Mucosa of stomach (tissue), 1 donor: Measurements from ENCODE around the gene NSRP1.

Source experiments
- H3K27me3 ChIP-seq: one replicate; pipeline ENCODE4 v1.7.0; 2013; ENCODE audit warnings: mild to moderate bottlenecking, low read length; ENCODE audit not compliant: control insufficient read depth, insufficient read depth
- H3K36me3 ChIP-seq: one replicate; pipeline ENCODE4 v1.7.0; 2013; ENCODE audit warnings: low read length; ENCODE audit not compliant: control insufficient read depth, insufficient read depth
- H3K4me1 ChIP-seq: one replicate; pipeline ENCODE4 v1.7.0; 2013; ENCODE audit warnings: mild to moderate bottlenecking, low read length; ENCODE audit not compliant: control insufficient read depth, insufficient read depth
- H3K4me3 ChIP-seq: one replicate; pipeline ENCODE4 v1.7.0; 2013; ENCODE audit warnings: low read length
- H3K9ac ChIP-seq: one replicate; pipeline ENCODE4 v1.7.0; 2013; ENCODE audit warnings: mild to moderate bottlenecking, low read length, moderate library complexity
- H3K9me3 ChIP-seq: one replicate; pipeline ENCODE4 v1.7.0; 2013; ENCODE audit warnings: mild to moderate bottlenecking, low read length, moderate library complexity; ENCODE audit not compliant: control insufficient read depth
- donor health status: Pancreatic carcinoma.

The NSRP1 gene

DNA sequence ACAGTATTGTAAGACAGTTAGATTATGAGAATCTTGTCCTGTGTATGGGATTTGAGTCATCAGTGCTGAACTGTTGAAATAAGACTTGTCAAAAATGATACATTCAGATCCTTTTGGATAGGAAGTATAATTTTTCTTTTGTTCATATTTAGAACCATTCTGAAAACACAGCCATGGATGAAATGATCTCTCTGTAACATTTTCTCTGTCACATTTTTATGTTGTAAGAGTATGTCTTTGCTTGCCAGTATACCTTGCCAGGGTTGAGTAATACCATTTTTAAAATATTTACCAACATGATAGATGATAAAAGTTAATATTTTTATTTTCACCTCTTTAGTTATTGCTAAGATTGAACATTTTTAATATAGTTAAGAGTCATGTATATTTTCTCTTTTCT is 45.0 kb downstream of the NSRP1 start:
- H3K9ac ChIP-seq, result no peak overlapping the region
- H3K9me3 ChIP-seq, result no peaks in the 10 kb centered on the region
- H3K27me3 ChIP-seq, result no peaks in the 10 kb centered on the region
- H3K36me3 ChIP-seq, result no peaks in the 10 kb centered on the region
- H3K4me1 ChIP-seq, result no peaks in the 10 kb centered on the region
- H3K4me3 ChIP-seq, result no peak overlapping the region

DNA sequence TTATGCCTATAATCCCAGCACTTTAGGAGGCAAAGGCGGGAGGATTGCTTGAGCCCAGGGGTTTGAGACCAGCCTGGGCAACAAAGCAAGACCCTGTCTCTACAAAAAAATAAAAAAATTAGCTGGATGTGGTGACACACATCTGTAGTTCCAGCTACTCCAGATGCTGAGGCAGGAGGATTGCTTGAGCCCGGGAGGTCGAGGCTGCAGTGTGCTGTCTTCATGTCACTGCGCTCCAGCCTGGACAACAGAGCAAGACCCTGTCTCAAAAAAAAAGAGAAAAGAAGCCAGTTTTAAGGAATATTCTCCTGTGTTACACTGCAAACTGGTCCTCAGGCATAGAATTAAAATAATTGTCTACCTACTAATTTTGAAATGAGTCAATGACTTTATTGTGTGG is 47.9 kb downstream of the NSRP1 start:
- Histone ChIP-seq H3K36me3 (no peaks in the 10 kb centered on the region), H3K9ac (no peak overlapping the region), H3K4me3 (no peak overlapping the region), H3K9me3 (no peaks in the 10 kb centered on the region), H3K4me1 (no peaks in the 10 kb centered on the region), H3K27me3 (no peaks in the 10 kb centered on the region)

DNA sequence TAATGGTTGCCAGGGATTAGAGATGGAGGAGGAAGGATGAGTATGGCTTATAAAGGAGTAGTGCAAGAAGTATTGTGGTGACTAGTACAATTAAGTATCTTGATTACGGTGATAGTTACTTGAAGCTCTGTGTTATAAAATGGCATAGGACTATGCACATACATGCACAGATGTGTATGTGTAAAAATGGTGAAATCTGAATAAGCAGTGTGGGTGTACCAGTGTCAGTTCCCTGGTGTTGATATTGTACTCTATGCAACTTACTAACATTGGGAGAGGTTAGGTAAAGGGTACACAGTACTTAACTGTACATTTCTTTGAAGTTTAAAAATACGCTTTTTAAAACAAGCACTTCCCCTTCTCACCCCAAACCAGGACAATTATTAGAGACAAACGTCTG is 48.5 kb downstream of the NSRP1 start:
- Histone ChIP-seq H3K9me3 (no peaks in the 10 kb centered on the region), H3K27me3 (no peaks in the 10 kb centered on the region), H3K36me3 (no peaks in the 10 kb centered on the region), H3K4me3 (no peak overlapping the region), H3K9ac (no peak overlapping the region), H3K4me1 (no peaks in the 10 kb centered on the region)

DNA sequence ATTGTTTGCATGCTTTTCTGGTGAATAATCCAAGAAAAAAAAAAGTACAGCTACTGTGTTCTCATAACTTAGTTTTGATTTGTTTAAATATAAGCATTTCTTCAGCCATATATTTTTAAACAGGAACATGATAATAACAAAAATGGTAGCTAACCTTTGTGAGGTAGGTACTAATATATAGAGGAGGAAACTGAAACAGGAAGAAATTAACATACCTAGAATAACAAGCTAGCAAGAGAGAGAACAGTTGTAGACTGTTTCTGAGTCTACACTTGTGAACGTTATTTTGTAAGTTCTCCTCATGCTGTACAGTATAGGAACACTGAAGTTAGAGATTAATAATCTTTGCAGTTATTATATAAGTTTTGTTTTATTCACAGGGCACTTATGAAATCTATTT is 49.3 kb downstream of the NSRP1 start:
- no peak overlapping the region for H3K9ac ChIP-seq
- no peaks in the 10 kb centered on the region for H3K36me3 ChIP-seq
- H3K4me3 ChIP-seq, result no peak overlapping the region
- H3K27me3 ChIP-seq, result no peaks in the 10 kb centered on the region
- H3K9me3 ChIP-seq, result no peaks in the 10 kb centered on the region
- no peaks in the 10 kb centered on the region for H3K4me1 ChIP-seq

DNA sequence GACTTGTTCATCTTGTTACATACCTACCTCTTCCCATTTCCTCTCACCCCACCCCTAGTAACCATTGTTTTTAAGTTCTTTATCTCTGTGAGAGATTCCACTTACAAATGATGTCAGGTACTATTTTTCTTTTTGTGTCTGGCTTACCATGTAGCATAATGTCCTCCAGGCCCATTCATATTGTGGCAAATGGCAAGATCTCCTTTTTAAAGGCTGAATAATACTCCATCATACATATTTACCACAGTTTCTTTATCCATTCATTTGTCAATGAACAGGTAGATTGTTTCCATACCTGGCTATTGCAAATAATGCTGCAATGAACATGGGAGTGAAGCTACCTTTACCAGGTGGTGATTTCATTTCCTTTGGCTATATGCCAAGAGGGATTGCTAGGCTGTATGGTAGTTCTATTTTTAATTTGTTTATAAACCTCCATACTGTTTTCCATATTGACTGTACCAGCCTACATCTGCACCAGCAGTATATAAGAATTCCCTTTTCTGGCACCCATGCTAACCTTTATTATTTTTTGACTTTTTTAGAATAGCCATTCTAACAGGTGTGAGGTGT is 53.9 kb downstream of the NSRP1 start:
- H3K4me1 ChIP-seq, result no peaks in the 10 kb centered on the region
- H3K9me3 ChIP-seq, result no peaks in the 10 kb centered on the region
- H3K4me3 ChIP-seq, result no peak overlapping the region
- no peak overlapping the region for H3K9ac ChIP-seq
- H3K36me3 ChIP-seq, result no peaks in the 10 kb centered on the region
- no peaks in the 10 kb centered on the region for H3K27me3 ChIP-seq

DNA sequence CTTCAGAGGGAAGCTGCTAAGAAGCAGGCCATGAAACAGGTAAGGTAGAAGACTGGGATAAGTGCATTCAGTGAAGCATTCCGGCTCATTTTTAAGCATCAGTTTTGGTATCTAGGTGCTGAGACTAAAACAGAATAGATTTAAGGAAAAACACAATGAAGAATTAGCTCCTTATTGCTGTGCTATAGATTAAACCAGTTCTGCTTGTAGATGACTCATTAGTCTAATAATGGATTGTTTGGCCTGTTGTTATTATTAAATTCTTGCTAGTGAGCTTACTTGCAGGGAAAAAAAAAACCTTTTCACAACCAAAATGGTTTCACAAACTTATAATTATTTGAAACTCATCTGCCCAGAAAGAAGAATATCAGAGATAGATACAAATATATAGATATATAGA is 55.9 kb downstream of the NSRP1 start:
- H3K27me3 ChIP-seq, result no peaks in the 10 kb centered on the region
- H3K4me3 ChIP-seq, result no peak overlapping the region
- no peaks in the 10 kb centered on the region for H3K36me3 ChIP-seq
- no peaks in the 10 kb centered on the region for H3K9me3 ChIP-seq
- H3K4me1 ChIP-seq, result no peaks in the 10 kb centered on the region
- H3K9ac ChIP-seq, result no peak overlapping the region

DNA sequence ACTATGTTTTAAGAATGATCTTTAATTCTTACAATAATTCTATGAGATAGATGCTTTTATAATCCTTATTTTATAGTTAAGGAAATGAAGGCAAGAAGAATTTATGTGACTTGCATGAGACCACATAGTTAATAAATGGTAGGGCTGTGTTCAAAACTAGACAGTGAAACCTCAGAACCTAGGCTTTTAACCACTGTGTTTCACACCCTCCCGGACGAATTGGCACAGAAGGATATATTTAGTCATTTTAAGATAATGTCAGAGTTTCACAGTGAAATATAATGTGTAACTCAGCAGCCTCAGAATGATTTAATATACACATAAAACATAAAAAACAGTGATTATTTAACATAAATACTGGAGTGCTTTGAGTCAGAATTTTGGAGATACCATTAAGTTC is 57.0 kb downstream of the NSRP1 start:
- no peaks in the 10 kb centered on the region for H3K9me3 ChIP-seq
- no peak overlapping the region for H3K4me3 ChIP-seq
- no peaks in the 10 kb centered on the region for H3K36me3 ChIP-seq
- no peaks in the 10 kb centered on the region for H3K4me1 ChIP-seq
- no peaks in the 10 kb centered on the region for H3K27me3 ChIP-seq
- no peak overlapping the region for H3K9ac ChIP-seq

DNA sequence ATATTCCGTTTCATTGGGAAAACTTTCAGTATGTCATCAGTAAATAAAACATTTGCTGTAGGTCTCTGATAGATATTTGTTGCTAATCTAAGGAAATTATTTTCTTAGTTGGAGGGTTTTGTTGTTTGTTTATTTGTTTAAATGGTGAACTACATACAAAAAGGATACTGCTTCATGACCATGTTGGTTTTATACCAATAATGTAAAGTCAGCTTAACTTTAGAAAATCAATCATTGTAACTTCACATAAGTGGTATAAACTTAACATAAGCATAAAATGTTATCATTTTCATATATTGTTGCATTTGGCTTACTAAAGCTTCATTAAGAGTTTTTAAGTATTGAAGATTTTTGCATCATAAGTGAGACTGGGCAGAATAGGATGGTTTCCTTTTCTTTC is 57.9 kb downstream of the NSRP1 start:
- Histone ChIP-seq H3K4me3 (no peak overlapping the region), H3K9ac (no peak overlapping the region), H3K27me3 (no peaks in the 10 kb centered on the region), H3K9me3 (no peaks in the 10 kb centered on the region), H3K36me3 (no peaks in the 10 kb centered on the region), H3K4me1 (no peaks in the 10 kb centered on the region)

DNA sequence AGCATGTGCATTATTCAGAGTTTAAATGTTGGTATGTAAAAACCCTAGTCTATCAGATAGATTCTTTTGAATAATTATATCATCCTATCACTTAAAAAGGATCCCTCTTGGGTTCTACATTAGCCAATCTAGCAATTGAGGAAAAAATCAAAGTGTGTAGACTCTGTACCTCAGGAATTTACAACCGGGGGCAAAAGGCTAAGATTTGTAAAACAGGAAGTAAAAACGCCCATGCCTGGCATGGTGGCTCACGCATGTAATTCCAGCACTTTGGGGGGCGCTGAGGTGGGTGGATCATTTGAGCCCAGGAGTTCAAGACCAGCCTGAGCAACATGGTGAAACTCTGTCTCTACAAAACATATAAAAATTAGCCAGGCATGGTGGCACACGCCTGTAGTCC is 60.2 kb downstream of the NSRP1 start:
- Histone ChIP-seq H3K4me3 (no peak overlapping the region), H3K9me3 (no peaks in the 10 kb centered on the region), H3K36me3 (no peaks in the 10 kb centered on the region), H3K27me3 (no peaks in the 10 kb centered on the region), H3K9ac (no peak overlapping the region), H3K4me1 (no peaks in the 10 kb centered on the region)

DNA sequence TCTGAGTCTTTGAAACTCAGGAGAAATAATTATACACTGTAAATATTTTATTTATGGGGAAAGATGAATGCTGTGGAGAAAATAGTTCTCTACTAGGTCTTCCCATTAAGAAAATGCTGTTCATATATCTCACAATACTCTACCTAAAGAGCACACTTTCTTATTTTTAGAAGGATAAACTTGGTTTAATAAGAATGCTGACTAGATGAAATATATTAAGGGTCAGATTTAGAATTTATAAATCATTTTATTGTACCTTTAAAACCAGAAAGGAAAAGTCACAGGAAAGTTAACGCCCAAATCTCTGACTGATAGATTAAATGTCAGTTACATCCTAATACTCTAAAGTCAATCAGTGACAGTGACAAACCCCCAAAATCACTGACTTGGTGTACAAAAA is 70.1 kb downstream of the NSRP1 start:
- H3K4me1 ChIP-seq, result no peaks in the 10 kb centered on the region
- no peaks in the 10 kb centered on the region for H3K27me3 ChIP-seq
- no peaks in the 10 kb centered on the region for H3K9me3 ChIP-seq
- no peak overlapping the region for H3K9ac ChIP-seq
- H3K4me3 ChIP-seq, result no peak overlapping the region
- peaks cover 5% of the 10 kb centered on the region for H3K36me3 ChIP-seq

DNA sequence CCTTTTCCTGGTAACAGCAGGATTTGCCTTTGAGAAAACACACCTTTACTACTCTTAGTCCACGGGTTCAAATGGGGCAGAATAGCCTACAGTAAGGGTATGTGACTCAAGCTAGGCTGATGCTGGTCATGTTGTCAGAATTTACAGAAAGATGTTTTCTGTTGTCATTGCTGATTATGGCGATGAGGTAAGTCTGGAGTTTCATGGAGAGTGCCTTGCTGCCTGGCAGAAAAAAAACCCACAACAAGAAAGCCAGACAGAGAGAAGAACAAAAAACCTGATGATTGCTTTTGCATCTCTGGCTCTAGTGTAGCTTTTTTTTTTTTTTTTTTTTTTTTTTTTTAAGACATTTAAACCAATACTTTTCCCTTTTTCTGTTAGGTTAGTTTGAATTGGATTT is 71.0 kb downstream of the NSRP1 start:
- Histone ChIP-seq H3K36me3 (peaks cover 5% of the 10 kb centered on the region), H3K4me1 (no peaks in the 10 kb centered on the region), H3K9ac (no peak overlapping the region), H3K9me3 (no peaks in the 10 kb centered on the region), H3K4me3 (no peak overlapping the region), H3K27me3 (no peaks in the 10 kb centered on the region)

DNA sequence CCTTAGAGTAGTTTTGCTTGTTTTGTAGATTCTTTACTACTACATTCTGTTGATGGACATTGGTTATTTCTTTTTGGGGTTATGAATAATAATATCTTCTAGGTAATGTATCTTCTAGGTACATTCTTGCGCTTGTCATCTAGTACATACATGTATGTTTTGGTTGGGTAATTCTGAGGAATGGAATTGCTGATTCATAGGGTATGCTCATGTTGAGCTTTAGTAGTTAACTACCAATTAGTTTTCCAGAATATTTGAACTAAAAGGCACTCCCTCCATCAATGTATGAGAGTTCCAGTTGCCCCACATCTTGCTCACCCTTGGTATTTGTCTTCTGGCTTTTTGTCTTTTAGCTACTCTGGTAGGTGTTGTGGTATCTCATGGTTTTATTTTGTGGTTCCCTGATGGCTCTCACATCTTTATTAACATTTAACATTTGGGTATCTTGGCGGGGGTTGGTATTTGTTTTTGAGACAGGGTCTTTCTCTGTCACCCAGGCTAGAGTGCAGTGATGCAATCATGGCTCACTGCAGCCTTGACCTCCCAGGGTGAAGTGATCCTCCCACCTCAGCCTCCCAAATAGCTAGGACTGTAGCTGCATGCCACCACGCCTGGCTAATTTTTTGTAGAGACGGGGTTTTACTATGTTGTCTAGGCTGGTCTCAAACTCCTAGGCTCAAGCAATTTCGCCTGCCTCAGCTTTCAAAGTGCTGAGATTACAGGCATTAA is 71.8 kb downstream of the NSRP1 start:
- Histone ChIP-seq H3K27me3 (no peaks in the 10 kb centered on the region), H3K4me3 (no peak overlapping the region), H3K36me3 (peaks cover 5% of the 10 kb centered on the region), H3K4me1 (no peaks in the 10 kb centered on the region), H3K9ac (no peak overlapping the region), H3K9me3 (no peaks in the 10 kb centered on the region)

DNA sequence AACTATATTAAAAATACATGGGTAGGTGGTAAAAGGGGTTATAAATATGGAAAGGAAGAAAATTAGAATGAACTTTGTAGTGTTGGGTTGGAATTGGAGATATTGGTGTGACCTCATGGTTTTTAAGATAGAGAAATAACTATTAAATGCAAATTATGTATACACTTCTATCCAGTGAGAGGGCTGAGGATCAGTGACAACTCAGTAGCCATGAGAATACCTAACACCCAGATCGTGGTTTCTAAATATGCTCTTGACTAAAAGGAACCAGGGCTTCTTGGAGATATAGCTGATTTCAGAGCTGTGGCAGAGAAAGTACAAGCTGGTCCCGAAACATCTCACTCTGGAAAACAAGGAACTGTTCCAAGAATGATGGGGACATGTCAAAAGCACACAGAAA is 74.5 kb downstream of the NSRP1 start:
- Histone ChIP-seq H3K9me3 (no peaks in the 10 kb centered on the region), H3K4me3 (no peak overlapping the region), H3K9ac (no peak overlapping the region), H3K4me1 (no peaks in the 10 kb centered on the region), H3K27me3 (no peaks in the 10 kb centered on the region), H3K36me3 (no peaks in the 10 kb centered on the region)
